Neuronal stem cell (in vitro differentiated cells): ENCODE data around the gene RHOT1.

Experiments
- DNase-seq: peaks from one replicate; pipeline ENCODE4 v3.0.0-alpha.2; 2013; ENCODE audit warnings: low spot score
- H2AFZ ChIP-seq: one replicate; pipeline ENCODE4 v1.6.1; 2013; ENCODE audit warnings: mild to moderate bottlenecking, low read length, inconsistent platforms
- H2AK5ac ChIP-seq: 2 replicates; pipeline ENCODE4 v1.6.1; 2013; ENCODE audit warnings: low read depth, mild to moderate bottlenecking, inconsistent platforms, low read length, moderate library complexity, mixed read lengths
- H2BK120ac ChIP-seq: 2 replicates; pipeline ENCODE4 v1.6.1; 2013; ENCODE audit warnings: low read depth, mild to moderate bottlenecking, inconsistent platforms, low read length, moderate library complexity, mixed read lengths
- H2BK12ac ChIP-seq: one replicate; pipeline ENCODE4 v1.6.1; 2013; ENCODE audit warnings: low read length, inconsistent platforms
- H2BK15ac ChIP-seq: 2 replicates; pipeline ENCODE4 v1.6.1; 2013; ENCODE audit warnings: mild to moderate bottlenecking, low read length, inconsistent platforms, mixed read lengths
- H2BK5ac ChIP-seq: one replicate; pipeline ENCODE4 v1.6.1; 2013; ENCODE audit warnings: inconsistent platforms, mild to moderate bottlenecking, low read length, moderate library complexity
- H3K14ac ChIP-seq: one replicate; pipeline ENCODE4 v1.6.1; 2013; ENCODE audit warnings: low read length, inconsistent platforms
- H3K18ac ChIP-seq: 2 replicates; pipeline ENCODE4 v1.6.1; 2013; ENCODE audit warnings: low read length, inconsistent platforms
- H3K23ac ChIP-seq: 2 replicates; pipeline ENCODE4 v1.6.1; 2013; ENCODE audit warnings: low read depth, mild to moderate bottlenecking, mixed read lengths, low read length, inconsistent platforms; ENCODE audit not compliant: poor library complexity
- H3K27ac ChIP-seq: replicated peaks from 3 replicates; pipeline ENCODE4 v1.5.1; 2013; ENCODE audit warnings: low read length, inconsistent platforms
- H3K27me3 ChIP-seq, 3 experiments: 2 replicates each; pipeline ENCODE4 v1.6.1; 2013; ENCODE audit warnings: low read length in 3 of 3, mild to moderate bottlenecking in 2 of 3, inconsistent platforms in 1 of 3, low read depth in 1 of 3, mixed read lengths in 1 of 3, moderate library complexity in 1 of 3; ENCODE audit not compliant: control insufficient read depth in 3 of 3, insufficient read depth in 3 of 3
- H3K36me3 ChIP-seq, 2 donors: replicated peaks in 1 of 2; 2 replicates each; pipeline ENCODE4 v1.6.1; 2013; ENCODE audit warnings: low read length in 2 of 2; ENCODE audit not compliant: control insufficient read depth in 2 of 2, insufficient read depth in 2 of 2
- H3K4ac ChIP-seq: 2 replicates; pipeline ENCODE4 v1.6.1; 2013; ENCODE audit warnings: inconsistent platforms, mild to moderate bottlenecking, low read length, moderate library complexity
- H3K4me1 ChIP-seq, 2 donors: 1 replicate in 1 of 2; 2 replicates in 1 of 2; pipeline ENCODE4 v1.6.1; 2013; ENCODE audit warnings: low read length in 2 of 2, low read depth in 1 of 2; ENCODE audit not compliant: control insufficient read depth in 2 of 2, insufficient read depth in 1 of 2
- H3K4me2 ChIP-seq: one replicate; pipeline ENCODE4 v1.6.1; 2013; ENCODE audit warnings: mild to moderate bottlenecking, low read length, inconsistent platforms; ENCODE audit not compliant: insufficient read depth, poor library complexity, severe bottlenecking
- H3K4me3 ChIP-seq, 2 donors: 2 replicates each; pipeline ENCODE4 v1.5.1; 2013; ENCODE audit warnings: low read length in 2 of 2, mild to moderate bottlenecking in 2 of 2, inconsistent platforms in 1 of 2, moderate library complexity in 1 of 2
- H3K79me1 ChIP-seq: one replicate; pipeline ENCODE4 v1.6.1; 2013; ENCODE audit warnings: low read depth, mild to moderate bottlenecking, inconsistent platforms, low read length, moderate library complexity
- H3K9ac ChIP-seq: one replicate; pipeline ENCODE4 v1.6.1; 2013; ENCODE audit warnings: mild to moderate bottlenecking, low read depth, low read length, inconsistent platforms; ENCODE audit not compliant: poor library complexity
- H3K9me3 ChIP-seq, 2 donors: replicated peaks in 1 of 2; 2 replicates each; pipeline versions ENCODE3 to v1.6.1; 2013; ENCODE audit warnings: low read length in 2 of 2, mild to moderate bottlenecking in 2 of 2, inconsistent platforms in 1 of 2, low read depth in 1 of 2, mixed read lengths in 1 of 2, moderate library complexity in 1 of 2; ENCODE audit not compliant: control insufficient read depth in 2 of 2, insufficient read depth in 1 of 2
- H4K8ac ChIP-seq: one replicate; pipeline ENCODE4 v1.6.1; 2013; ENCODE audit warnings: low read depth, mild to moderate bottlenecking, inconsistent platforms, low read length, moderate library complexity
- H4K91ac ChIP-seq: one replicate; pipeline ENCODE4 v1.6.1; 2013; ENCODE audit warnings: low read length, low read depth, mild to moderate bottlenecking, inconsistent platforms; ENCODE audit not compliant: poor library complexity
- WGBS, 2 donors: extraction: QIAGEN DNeasy Blood & Tissue Kit; methylation state at CpG; one replicate each; pipeline ENCODE4 v1.1.7; 2013; ENCODE audit warnings: missing lambda C conversion rate in 2 of 2, mixed read lengths in 1 of 2; ENCODE audit not compliant: insufficient read length in 2 of 2, insufficient replicate concordance in 1 of 2; ENCODE audit errors: extremely low coverage in 2 of 2; 5-methylcytosine and 5-hydroxymethylcytosine counted together

The RHOT1 gene

GRCh38 chr17:32156656-32157055, 14.4 kb downstream of the RHOT1 start:
- no peak overlapping the region for H2BK12ac ChIP-seq
- no peaks in the 10 kb centered on the region for H3K4me1 ChIP-seq
- H3K4me2 ChIP-seq, result no peak overlapping the region
- no peak for DNase-seq
- H4K91ac ChIP-seq, result no peak overlapping the region
- H3K36me3 ChIP-seq, result peaks cover 18 to 72% of the 10 kb centered on the region in 2 donors
- peaks cover 3 to 14% of the 10 kb centered on the region in 2 donors for H3K9me3 ChIP-seq
- H2AK5ac ChIP-seq, result no peak overlapping the region
- no peak overlapping the region for H4K8ac ChIP-seq
- H3K4ac ChIP-seq, result no peak overlapping the region
- whole genome bisulfite sequencing, 2 donors, result no CpG with 5 or more reads among the region's 1 CpG
- no peak overlapping the region for H3K9ac ChIP-seq
- H3K18ac ChIP-seq, result no peak overlapping the region
- H3K27ac ChIP-seq, result no peak overlapping the region
- no peak overlapping the region for H2AFZ ChIP-seq
- H3K79me1 ChIP-seq, result peaks cover 15% of the 10 kb centered on the region
- H2BK120ac ChIP-seq, result no peak overlapping the region
- H3K23ac ChIP-seq, result no peak overlapping the region
- no peak overlapping the region for H3K14ac ChIP-seq
- H3K4me3 ChIP-seq, result no peak overlapping the region
- no peaks in the 10 kb centered on the region for H3K27me3 ChIP-seq
- H2BK15ac ChIP-seq, result no peak overlapping the region
- no peak overlapping the region for H2BK5ac ChIP-seq

GRCh38 chr17:32157225-32157624, 14.9 kb downstream of the RHOT1 start:
- no peak overlapping the region for H3K23ac ChIP-seq
- peaks cover 15% of the 10 kb centered on the region for H3K79me1 ChIP-seq
- H2BK5ac ChIP-seq, result no peak overlapping the region
- no peak overlapping the region for H3K4ac ChIP-seq
- no peak overlapping the region for H2BK15ac ChIP-seq
- H3K9ac ChIP-seq, result no peak overlapping the region
- H3K14ac ChIP-seq, result no peak overlapping the region
- no peak overlapping the region for H3K4me3 ChIP-seq
- no peak overlapping the region for H2AK5ac ChIP-seq
- no peak overlapping the region for H3K27ac ChIP-seq
- no peak overlapping the region for H2AFZ ChIP-seq
- H3K4me1 ChIP-seq, result no peaks in the 10 kb centered on the region
- no peak overlapping the region for H3K18ac ChIP-seq
- peaks cover 3 to 16% of the 10 kb centered on the region in 2 donors for H3K9me3 ChIP-seq
- H4K91ac ChIP-seq, result no peak overlapping the region
- whole genome bisulfite sequencing, 2 donors, result no CpG with 5 or more reads among the region's 4 CpGs
- H4K8ac ChIP-seq, result no peak overlapping the region
- peaks cover 18 to 74% of the 10 kb centered on the region in 2 donors for H3K36me3 ChIP-seq
- H2BK12ac ChIP-seq, result no peak overlapping the region
- DNase-seq, result no peak
- H3K27me3 ChIP-seq, result no peaks in the 10 kb centered on the region
- H3K4me2 ChIP-seq, result no peak overlapping the region
- H2BK120ac ChIP-seq, result no peak overlapping the region

GRCh38 chr17:32158870-32159585, 16.7 kb downstream of the RHOT1 start:
- peak overlapping the region; percentile 30 for H2BK12ac ChIP-seq
- H3K14ac ChIP-seq, result peak overlapping the region; percentile 82
- H3K4me1 ChIP-seq, result no peaks in the 10 kb centered on the region
- H2AFZ ChIP-seq, result no peak overlapping the region
- no peak overlapping the region for H2BK120ac ChIP-seq
- no peak for DNase-seq
- H2AK5ac ChIP-seq, result no peak overlapping the region
- H3K4me3 ChIP-seq, result no peak overlapping the region
- no peak overlapping the region for H2BK15ac ChIP-seq
- peaks cover 3 to 16% of the 10 kb centered on the region in 2 donors for H3K9me3 ChIP-seq
- no peak overlapping the region for H3K4me2 ChIP-seq
- WGBS, 2 donors, result no CpG with 5 or more reads among the region's 20 CpGs
- no peak overlapping the region for H4K91ac ChIP-seq
- peaks cover 18 to 60% of the 10 kb centered on the region in 2 donors for H3K36me3 ChIP-seq
- no peak overlapping the region for H4K8ac ChIP-seq
- H3K9ac ChIP-seq, result no peak overlapping the region
- H3K27me3 ChIP-seq, result no peaks in the 10 kb centered on the region
- peaks cover 15% of the 10 kb centered on the region for H3K79me1 ChIP-seq
- no peak overlapping the region for H3K27ac ChIP-seq
- peak overlapping the region; percentile 13 for H3K18ac ChIP-seq
- no peak overlapping the region for H3K4ac ChIP-seq
- H2BK5ac ChIP-seq, result peak overlapping the region; percentile 39
- peak overlapping the region; percentile 31 for H3K23ac ChIP-seq

DNA sequence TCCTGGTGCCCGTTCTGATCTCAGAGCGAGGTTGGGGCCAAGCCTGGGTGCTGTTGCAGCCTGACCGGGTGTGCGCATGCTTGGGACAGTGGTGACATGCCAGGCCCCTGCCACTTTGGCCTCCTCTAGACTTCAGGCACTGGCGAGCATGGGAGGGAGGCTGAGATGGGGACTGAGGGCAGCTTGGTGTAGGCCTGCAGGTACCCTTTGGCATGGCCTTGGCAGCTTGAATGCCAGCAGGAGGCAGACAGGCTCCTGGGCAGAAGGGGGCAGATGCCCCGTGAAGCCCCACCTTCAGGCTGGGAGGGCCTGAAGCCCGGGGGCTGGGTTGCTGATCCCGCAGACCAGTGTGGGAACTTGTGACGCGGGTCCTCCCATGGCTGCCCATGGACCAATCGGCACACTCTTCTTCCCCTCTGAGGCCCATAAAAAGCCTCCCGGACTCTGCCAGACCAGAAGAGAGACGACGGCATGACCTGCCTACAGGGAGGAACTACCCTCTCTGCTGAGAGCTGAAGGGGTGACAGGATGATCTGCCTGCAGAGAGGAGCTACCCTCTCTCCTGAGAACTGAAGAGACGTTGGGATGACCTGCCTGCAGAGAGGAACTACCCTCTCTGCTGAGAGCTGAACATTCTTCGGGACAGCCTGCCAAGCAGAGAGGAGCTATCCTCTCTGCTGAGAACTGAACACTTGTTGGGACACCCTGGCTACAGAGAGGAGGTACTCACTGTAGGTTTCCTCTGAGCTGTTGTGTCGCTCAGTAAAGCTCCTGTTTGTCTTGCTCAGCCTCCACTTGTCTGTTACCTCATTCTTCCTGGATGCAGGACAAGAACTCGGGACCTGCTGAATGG, 17.5 kb downstream of the RHOT1 start:
- no CpG with 5 or more reads among the region's 18 CpGs for WGBS, 2 donors
- peak overlapping the region; percentile 30 for H2BK12ac ChIP-seq
- no peak overlapping the region for H4K8ac ChIP-seq
- H2AFZ ChIP-seq, result no peak overlapping the region
- no peak for DNase-seq
- H3K4ac ChIP-seq, result no peak overlapping the region
- H2BK120ac ChIP-seq, result no peak overlapping the region
- H3K27me3 ChIP-seq, result no peaks in the 10 kb centered on the region
- no peak overlapping the region for H3K4me3 ChIP-seq
- H3K9me3 ChIP-seq, result peaks cover 3 to 16% of the 10 kb centered on the region in 2 donors
- H4K91ac ChIP-seq, result no peak overlapping the region
- H2BK5ac ChIP-seq, result no peak overlapping the region
- peak overlapping the region; percentile 82 for H3K14ac ChIP-seq
- no peak overlapping the region for H3K9ac ChIP-seq
- H2AK5ac ChIP-seq, result no peak overlapping the region
- peak overlapping the region; percentile 13 for H3K18ac ChIP-seq
- no peak overlapping the region for H2BK15ac ChIP-seq
- no peak overlapping the region for H3K4me2 ChIP-seq
- no peak overlapping the region for H3K27ac ChIP-seq
- H3K36me3 ChIP-seq, result peaks cover 18 to 58% of the 10 kb centered on the region in 2 donors
- H3K4me1 ChIP-seq, result no peaks in the 10 kb centered on the region
- H3K23ac ChIP-seq, result peak overlapping the region; percentile 96
- peaks cover 15% of the 10 kb centered on the region for H3K79me1 ChIP-seq
